Activated CD4-positive, CD25-positive, alpha-beta regulatory T cell treated with anti-CD3 and anti-CD28 coated beads, Interleukin-2, amount 50 U/mL, for 16 hours (primary cell): ENCODE results near the gene MROH2A.
"Not testable (repeated sequence)": the region's sequence is repeated elsewhere in the genome, so short reads cannot be mapped to it uniquely, and the experiment has no call there.

ENCODE experiments used
- DNase-seq: peaks from one replicate; pipeline ENCODE4 v3.0.0-alpha.2; 2020; ENCODE audit warnings: low read depth, low spot score

The MROH2A gene, protein sequence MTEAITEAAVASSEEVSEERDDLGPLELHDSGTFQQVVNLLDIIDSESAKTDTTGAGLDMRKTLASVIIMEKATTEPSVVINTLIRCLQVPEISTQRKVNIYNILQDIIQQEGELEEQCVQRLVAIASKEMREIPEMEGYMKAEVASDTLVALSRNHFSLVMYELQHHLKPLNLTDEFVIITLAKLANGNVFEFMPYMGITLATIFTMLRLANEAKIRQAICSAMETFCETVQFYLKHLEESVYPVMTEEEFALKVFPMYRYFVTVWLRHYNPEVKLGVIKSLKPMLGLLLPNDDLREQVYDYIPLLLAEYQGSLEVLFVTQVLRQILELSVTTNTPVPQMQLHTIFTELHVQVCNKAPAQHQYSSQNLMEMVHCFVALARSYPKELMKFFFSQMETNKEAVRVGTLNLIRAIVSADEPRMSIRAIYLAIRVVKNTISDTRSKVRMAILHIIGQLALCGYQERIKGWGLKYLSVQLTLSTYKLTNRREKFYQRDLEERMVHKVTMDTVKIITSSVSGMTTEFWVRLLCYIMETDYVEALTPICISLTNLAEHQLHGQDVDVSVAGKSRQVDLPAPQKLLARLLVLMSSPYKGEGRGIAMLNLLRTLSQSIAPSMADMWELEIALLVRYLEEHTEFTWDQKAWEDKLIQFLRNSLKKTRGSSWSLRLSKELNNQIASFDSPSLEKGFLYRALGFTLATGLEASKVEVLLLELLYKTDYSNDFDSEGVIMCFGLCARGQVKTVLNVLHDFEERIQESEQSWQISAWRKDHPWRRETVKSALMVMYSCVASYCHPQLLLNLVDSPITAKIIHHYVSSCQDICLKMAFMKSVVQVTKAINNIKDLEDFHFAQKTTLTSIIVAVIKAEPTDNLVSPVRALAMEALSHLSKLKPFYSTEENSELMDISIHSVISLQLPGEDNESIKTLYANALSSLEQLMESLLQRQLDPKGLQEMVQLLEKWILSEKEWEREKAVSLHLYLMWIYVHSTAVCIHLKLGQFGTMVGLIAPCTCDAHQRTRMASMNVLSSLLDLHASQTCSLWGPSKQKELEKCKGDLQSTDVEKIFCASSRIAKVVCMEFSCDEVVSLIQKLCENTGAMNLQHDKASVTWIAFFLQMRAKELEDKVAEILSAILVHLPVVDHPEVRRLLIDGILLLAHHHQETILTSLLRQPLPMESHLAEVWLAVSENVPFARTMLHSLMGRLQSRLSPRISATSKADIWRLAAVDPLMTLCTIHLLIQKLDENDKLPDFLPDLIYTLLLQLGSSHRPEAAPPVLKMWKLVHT (N-terminal part only)

DNA sequence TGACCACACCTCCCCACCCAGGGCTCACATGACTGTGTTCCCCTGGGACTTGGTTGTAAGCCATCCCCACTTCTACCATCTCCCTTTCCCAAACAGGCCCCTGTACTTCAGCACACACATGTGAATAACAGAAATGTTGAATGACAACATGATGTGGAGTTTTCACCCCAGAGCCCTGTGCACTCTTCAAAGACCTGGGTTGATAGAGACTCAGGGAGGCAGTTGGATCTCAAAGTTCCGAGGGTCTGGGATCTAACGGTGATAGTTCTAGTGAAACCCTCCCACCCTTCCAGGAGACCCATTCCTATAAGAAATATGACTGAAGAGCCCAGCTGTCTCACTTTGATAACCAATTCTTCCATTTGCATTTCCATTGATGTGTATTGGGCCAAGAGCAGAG is at the start of gene MROH2A:
MROH2A (plus strand) TSS at position 301 of the 400 bp plus-strand sequence. CDS start 1,029 bp downstream, outside the sequence.
- no peak for DNase-seq

DNA sequence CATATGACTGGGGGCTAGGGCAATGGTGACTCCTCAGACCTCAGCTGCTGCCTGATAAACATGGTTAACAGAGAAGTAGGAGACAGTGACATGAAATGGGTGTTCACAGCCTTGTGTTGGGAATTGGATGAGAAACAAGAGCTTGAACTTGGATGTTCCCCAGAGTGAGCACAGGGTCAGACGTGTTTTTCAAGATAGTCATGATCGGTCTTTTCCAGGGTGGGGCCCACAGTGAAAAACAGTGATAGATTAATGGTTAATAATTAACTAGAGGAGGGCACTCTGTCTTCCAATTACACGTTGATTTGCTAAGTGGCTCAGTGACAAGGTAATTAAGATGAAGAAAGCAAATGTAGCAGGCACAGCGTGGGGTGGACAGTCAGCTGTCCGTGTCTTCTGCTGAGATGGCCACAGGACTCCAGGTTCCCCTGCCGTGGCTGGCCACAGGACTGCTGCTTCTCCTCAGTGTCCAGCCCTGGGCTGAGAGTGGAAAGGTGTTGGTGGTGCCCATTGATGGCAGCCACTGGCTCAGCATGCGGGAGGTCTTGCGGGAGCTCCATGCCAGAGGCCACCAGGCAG is 49.3 kb upstream of the MROH2A start, which contains the start of gene UGT1A3:
UGT1A3 (plus strand) TSS at position 320 of the 579 bp plus-strand sequence; CDS start at position 405, 85 bp downstream.
- no peak for DNase-seq

DNA sequence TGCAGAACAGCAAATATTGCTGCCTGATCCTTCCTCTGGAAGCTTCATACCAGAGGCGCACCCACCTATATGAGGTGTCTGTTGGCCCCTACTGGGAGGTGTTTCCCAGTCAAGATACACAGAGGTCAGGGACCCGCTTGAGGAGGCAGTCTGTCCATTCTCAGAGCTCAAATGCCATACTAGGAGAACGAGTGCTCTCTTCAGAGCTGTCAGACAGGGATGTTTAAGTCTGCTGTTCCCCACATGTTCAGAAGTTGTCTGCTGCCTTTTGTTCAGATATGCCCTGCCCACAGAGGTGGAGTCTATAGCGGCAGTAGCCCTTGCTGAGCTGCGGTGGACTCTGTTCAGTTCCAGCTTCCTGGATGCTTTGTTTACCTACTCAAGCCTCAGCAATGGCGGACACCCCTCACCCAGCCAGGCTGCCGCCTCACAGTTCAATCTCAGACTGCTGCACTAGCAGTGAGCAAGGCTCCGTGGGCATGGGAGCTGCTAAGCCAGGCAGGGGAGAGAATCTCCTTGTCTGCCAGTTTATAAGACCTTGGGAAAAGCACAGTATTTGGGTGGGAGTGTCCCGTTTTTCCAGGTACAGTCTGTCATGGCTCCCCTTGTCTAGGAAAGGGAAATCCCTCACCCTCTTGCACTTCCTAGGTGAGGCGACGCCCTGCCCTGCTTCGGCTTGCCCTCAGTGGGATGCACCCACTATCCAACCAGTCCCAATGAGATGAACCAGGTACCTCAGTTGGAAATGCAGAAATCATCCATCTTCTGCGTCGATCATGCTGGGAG is 41.1 kb upstream of the MROH2A start:
- not testable (repeated sequence) for DNase-seq

DNA sequence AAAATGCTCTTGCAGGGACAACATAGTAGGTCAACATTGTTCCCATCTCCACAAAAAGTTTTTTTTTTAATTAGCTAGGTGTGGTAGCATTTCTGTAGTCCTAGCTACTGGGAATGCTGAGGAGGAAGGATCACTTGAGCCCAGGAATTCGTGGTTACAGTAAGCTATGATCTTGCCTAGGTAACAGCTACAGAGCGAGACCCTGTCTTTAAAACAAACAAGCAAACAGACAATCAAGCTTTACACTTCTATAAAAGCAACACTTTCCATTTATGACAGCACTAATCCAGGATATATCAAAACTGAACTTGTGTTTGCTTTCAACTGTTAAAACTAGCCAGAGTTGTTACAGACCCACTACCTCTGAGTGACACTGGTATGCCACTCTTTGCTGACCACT is 37.3 kb upstream of the MROH2A start:
- no peak for DNase-seq

DNA sequence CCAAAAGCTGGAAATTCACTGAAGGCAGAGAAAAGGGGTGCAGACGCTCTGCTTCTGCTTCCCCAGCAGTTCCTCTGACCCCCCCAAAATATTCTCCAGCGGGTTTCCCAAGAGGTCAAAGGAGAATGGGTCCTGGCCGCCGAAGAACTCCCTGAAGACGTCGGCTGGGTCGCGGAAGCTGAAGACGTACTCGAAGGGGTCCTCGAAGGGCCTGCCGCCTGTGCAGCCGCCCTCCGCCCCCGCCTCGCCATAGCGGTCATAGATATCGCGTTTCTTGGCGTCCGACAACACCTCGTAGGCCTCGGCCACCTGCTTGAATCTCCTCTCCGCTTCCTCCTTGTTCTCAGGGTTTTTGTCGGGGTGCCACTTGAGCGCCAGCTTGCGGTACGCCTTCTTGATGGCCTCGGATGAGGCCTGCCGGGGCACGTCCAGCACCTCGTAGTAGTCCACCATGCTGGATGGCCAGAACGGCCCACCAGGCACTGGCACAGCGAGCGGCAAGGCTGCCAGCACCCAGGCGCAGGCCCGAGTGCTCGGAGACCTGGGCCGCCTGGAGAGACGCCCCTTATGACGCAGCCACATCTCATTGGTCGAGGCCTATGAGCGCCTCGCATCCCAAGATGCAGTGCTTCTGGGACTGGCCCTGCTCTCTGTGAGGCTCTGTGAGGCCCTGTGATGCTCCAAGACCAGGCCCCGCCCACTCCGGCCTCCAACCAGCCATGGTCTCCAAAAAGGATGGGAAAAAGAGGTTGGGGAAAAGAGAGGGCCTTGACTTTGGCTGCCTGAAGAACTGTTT is 34.5 kb upstream of the MROH2A start:
- DNase-seq, result no peak

DNA sequence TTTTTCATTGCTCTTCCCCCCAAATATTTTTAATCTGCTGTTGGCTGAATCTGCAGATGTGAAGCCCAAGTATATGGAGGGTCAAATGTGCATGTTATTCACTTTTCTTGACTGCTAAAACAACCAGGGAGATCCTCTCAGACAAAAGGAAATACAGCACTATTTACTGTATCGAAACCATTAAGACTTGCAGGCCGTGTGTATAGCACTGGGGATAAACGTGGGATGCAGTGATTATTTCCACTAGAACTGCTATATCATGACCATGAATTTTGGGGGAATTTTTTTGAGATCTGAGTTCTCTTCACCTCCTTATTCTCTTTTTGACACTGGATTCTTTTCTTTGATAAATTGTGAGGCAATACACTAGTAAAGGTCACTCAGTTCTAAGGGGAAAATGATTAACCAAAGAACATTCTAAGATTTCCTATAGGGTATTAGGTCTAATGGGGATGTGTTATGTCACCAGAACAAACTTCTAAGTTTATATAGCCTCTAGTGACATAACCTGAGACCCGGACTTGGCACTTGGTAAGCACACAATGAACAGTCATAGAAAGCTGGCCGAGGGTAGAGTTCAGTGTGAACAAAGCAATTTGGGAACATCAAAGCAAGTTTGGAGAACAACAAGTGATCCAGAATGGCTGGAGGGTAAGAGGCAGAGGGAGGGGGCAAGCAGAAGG is 32.9 kb upstream of the MROH2A start:
- no peak for DNase-seq

DNA sequence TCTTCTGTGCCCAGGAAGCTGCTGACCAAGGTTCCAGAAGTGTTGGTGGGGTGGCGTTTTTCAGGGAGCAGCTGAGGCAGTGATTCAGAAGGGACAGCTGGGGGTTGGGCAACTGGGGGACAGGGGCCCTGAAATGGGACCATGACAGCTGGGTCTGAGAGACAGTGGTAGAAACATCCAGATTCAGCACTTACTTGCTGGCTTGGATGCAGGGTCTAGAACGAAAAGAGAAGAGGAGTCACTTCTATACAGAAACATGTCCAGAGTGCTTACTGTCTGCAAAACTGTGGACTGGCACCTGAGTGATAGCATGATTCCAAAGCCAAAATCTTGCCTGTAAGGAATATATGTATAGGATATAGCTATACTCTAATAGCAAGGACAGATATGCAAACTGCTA is 32.3 kb upstream of the MROH2A start:
- not testable (repeated sequence) for DNase-seq

DNA sequence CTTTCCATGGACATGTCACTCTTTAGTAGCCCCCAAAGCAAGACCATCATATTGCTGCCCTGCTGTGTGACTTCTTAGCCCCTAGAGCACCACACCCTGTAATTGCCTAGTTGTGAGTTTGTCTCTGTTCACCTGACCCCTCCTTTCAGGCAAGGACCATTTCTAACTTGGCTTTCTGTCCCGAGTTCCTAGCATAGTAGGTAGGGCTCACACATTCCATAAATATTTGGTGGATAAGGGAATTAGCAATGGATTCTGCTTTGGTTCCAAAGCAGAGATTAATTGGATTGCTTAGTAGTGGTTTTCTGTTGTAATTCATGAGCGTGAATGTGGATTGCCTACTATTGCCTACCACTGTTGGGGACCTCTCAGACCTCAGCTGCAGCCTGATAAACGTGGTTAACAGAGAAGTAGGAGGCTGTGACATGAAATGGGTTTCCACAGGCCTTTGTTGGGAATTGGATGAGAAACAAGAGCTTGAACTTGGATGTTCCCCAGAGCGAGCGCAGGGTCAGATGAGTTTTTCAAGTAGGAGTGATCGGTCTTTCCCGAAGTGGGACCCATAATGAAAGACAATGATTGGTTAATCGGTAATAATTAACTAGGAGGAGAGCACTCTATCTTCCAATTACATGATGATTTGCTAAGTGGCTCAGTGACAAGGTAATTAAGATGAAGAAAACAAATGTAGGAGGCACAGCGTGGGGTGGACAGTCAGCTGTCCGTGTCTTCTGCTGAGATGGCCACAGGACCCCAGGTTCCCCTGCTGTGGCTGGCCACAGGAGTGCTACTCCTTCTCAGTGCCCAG is 31.5 kb upstream of the MROH2A start:
- no peak for DNase-seq

DNA sequence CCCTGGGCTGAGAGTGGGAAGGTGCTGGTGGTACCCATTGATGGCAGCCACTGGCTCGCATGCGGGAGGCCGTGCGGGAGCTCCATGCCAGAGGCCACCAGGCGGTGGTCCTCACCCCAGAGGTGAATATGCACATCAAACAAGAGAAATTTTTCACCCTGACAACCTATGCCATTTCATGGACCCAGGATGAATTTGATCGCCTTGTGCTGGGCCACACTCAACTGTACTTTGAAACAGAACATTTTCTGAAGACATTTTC is 30.9 kb upstream of the MROH2A start:
- DNase-seq, result no peak

DNA sequence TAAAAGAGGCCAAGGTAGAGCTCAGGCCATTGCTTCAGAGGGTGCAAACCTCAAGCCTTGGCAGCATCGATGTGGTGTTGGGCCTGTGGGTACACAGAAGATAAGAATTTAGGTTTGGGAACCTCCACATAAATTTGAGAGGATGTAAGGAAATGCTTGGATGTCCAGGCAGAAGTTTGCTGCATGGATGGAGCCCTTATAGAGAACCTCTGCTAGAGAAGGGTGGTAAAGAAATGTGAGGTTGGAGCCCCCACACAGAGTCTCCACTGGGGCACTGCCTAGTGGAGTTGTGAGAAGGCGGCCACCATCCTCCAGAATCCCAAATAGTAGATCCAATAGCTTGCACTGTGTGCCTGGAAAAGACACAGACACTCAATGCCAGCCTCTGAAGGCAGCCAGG is 27.4 kb upstream of the MROH2A start:
- DNase-seq, result not testable (repeated sequence)

DNA sequence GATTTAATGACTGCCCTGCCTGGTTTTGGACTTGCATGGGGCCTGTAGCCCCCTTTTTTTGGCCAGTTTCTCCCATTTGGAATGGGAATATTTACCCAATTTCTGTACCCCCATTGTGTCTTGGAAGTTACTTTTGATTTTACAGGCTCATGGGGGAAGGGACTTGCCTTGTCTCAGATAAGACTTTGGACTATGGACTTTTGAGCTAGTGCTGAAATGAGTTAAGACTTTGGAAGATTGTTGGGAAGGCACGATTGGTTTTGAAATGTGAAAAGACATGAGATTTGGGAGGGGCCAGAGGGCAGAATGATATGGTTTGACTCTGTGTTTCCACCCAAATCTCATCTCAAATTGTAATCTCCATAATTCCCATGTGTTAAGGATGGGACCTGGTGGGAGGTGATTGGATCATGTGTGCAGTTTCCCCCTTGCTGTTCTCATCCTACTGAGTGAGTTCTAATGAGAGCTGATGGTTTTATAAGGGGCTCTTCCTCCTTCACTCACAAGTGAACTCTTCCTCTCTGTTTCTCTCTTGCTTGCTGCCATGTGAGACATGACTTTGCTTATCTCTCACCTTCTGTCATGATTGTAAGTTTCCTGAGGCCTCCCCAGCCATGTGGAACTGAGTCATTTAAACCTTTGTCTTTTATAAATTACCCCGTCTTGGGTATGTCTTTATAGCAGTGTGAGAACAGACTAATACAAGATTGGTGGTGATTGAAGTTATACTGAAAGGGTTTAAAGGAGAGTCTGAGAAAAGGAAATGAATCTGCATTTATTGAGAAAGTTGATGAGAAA is 26.7 kb upstream of the MROH2A start:
- DNase-seq, result not testable (repeated sequence)

DNA sequence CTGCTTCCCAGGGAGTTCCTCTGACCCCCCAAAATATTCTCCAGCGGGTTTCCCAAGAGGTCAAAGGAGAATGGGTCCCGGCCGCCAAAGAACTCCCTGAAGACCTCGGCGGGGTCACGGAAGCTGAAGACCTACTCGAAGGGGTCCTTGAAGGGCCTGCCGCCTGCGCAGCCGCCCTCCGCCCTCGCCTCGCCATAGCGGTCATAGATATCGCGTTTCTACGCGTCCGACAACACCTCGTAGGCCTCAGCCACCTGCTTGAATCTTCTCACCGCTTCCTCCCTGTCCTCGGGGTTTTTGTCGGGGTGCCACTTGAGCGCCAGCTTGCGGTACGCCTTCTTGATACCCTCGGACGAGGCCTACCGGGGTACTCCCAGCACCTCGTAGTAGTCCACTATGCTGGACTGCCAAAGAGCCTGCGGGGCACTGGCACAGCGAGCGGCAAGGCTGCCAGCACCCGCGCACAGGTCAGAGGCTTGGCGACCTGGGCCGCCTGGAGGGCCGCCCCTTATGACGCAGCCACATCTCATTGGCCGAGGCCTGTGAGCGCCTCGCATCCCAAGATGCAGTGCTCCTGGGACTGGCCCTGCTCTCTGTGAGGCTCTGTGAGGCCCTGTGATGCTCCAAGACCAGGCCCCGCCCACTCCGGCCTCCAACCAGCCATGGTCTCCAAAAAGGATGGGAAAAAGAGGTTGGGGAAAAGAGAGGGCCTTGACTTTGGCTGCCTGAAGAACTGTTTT is 23.1 kb upstream of the MROH2A start:
- DNase-seq, result no peak

DNA sequence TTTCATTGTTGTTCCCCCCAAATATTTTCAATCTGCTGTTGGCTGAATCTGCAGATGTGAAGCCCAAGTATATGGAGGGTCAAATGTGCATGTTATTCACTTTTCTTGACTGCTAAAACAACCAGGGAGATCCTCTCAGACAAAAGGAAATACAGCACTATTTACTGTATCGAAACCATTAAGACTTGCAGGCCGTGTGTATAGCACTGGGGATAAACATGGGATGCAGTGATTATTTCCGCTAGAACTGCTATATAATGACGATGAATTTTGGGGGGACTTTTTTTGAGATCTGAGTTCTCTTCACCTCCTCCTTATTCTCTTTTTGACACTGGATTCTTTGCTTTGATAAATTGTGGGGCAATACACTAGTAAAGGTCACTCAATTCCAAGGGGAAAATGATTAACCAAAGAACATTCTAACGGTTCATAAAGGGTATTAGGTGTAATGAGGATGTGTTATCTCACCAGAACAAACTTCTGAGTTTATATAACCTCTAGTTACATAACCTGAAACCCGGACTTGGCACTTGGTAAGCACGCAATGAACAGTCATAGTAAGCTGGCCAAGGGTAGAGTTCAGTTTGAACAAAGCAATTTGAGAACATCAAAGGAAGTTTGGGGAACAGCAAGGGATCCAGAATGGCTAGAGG is 21.6 kb upstream of the MROH2A start:
- no peak for DNase-seq

DNA sequence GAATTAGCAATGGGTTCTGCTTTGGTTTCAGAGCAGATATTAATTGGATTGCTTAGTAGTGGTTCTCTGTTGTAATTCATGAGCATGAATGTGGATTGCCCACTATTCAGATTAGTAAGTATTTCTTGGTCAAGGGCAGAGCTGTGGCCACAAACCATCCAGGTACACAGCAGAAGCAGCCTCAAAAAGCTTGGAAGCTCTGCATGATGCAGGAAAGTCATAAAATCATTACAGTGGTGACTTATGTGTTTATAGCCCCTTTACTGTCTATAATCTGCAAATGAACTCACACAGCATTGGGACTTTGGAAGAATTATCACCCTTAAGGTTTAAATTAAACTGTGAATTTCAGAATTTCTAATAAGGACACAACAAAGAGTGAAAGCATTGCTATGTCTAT is 20.0 kb upstream of the MROH2A start:
- DNase-seq, result no peak

DNA sequence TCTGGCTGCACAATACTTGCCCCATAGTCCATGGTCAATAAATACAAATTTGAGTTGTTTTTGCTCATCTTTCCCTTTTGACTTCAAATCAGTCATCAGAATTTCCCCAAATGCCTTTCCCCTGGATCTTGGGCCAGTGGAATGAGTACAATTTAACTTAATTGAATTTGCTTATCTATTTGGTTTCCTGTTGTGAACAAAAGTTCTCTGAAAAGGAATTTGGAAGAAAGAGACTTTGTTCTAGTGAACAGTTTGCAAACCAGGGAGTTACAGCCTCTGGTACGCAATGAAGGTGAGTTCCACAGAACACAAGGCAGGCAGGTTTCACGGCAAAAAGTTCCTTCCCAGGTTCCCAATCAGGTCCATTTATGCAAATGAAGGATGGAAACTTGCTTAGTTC is 19.3 kb upstream of the MROH2A start:
- DNase-seq, result no peak

DNA sequence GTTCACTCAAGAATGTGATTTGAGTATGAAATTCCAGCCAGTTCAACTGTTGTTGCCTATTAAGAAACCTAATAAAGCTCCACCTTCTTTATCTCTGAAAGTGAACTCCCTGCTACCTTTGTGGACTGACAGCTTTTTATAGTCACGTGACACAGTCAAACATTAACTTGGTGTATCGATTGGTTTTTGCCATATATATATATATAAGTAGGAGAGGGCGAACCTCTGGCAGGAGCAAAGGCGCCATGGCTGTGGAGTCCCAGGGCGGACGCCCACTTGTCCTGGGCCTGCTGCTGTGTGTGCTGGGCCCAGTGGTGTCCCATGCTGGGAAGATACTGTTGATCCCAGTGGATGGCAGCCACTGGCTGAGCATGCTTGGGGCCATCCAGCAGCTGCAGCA is 18.1 kb upstream of the MROH2A start, which contains the start of gene UGT1A1:
UGT1A1 (plus strand) TSS at position 228 of the 400 bp plus-strand sequence; CDS start at position 246, 18 bp downstream.
- DNase-seq, result no peak
